Measurements from ENCODE around the gene NPM1.

DNA sequence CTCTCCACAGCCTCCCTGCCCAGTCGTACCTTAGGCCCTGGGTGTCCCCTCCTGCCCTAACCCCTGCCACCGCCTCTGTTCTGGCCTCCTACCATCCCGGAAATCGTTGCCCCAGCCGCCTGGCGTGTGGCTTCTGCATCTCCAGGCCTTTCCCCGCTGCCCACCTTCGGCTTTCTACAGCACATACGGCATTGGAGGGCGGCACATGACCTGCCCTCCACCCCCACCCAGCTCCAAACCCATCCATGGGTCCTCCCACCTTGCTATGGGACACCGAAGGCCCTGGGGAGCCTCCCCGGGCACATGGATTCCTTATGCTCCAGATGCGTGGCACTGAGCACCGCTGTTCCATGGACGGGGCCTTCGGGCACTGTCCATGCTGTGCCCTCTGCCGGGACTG, 63.8 kb downstream of the NPM1 start:
- TF ChIP-seq SMARCE1 (IDR thresholded peaks at IDR 0.05; ENCODE audit: borderline replicate concordance): no peak
- TF ChIP-seq ZNF678 (CRISPR knock-in tag; IDR thresholded peaks at IDR 0.05): no peak

Data from HepG2 (cell line).